GM12878 (cell line): Measurements from ENCODE around the gene KCNV2. TPM values are rescaled to one million over a fixed set of nuclear protein-coding genes. Genes with fewer than 3 reads are reported as not detected.

Experiments
- ATAC-seq: fragments of 200-7000 bp; cut with Tn5 transposase; 3 replicates; pipeline ENCODE4 v1.9.1; 2020; ENCODE audit warnings: mild to moderate bottlenecking, moderate library complexity
- BruUV-seq: library from RNA; stranded (reverse); fragments of 400-500 nt; replicated peaks from 2 replicates; lab custom pipeline; 2021; lab: Mats Ljungman, UMichigan
- CTCF ChIA-PET: fragments of 300-600 bp; sonication (Branson Sonifier 250); formaldehyde crosslinking; extraction: SDS; loops from one replicate; lab custom pipeline; 2021; ENCODE audit warnings: inconsistent platforms; lab: Yijun Ruan, JAX
- POLR2A ChIA-PET: fragments of 350-600 bp; formaldehyde crosslinking; extraction: SDS; loops from one replicate; lab custom pipeline; 2021; ENCODE audit warnings: inconsistent platforms; lab: Charles Lee
- RAD21 ChIA-PET: fragments of 300-600 bp; sonication (Branson Sonifier 250); formaldehyde crosslinking; loops from one replicate; lab custom pipeline; 2023; ENCODE audit warnings: antibody characterized with exemption; ENCODE audit not compliant: unreplicated experiment; lab: Charles Lee
- SMC1A ChIA-PET: fragments of 300-600 bp; sonication (Branson Sonifier 250); formaldehyde crosslinking; loops from one replicate; lab custom pipeline; 2023; ENCODE audit not compliant: unreplicated experiment, uncharacterized antibody; lab: Charles Lee
- DNase-seq: peaks from one replicate; pipeline ENCODE4 v3.0.0-alpha.2; 2011; ENCODE audit warnings: low read depth, low spot score
- FAIRE-seq: peaks from 3 replicates; lab custom pipeline; 2011; peaks lifted over from hg19 to GRCh38; lab: Jason Lieb, UNC
- H2AFZ ChIP-seq: 2 replicates; pipeline ENCODE4 v1.6.0; 2011; ENCODE audit warnings: low read depth, low read length, control low read depth; ENCODE audit not compliant: control insufficient read depth
- H3K27ac ChIP-seq: 2 replicates; pipeline ENCODE4 v1.5.1; 2011; ENCODE audit warnings: control low read depth; ENCODE audit not compliant: control insufficient read depth, insufficient read depth
- H3K27me3 ChIP-seq, 2 experiments: replicated peaks in 1 of 2; 2 replicates each; pipeline versions ENCODE4 v1.6.0 to v1.6.1; 2011; ENCODE audit warnings: low read length in 1 of 2; ENCODE audit not compliant: control insufficient read depth in 2 of 2, insufficient read depth in 2 of 2
- H3K36me3 ChIP-seq, 2 experiments: 2 replicates each; pipeline ENCODE4 v1.5.1; 2011; ENCODE audit warnings: low read length in 1 of 2; ENCODE audit not compliant: control insufficient read depth in 2 of 2, insufficient read depth in 2 of 2
- H3K4me1 ChIP-seq: 2 replicates; pipeline ENCODE4 v1.6.1; 2011; ENCODE audit warnings: mild to moderate bottlenecking, low read length, moderate library complexity, mixed read lengths; ENCODE audit not compliant: control insufficient read depth, insufficient read depth
- H3K4me2 ChIP-seq: 2 replicates; pipeline ENCODE4 v1.6.0; 2011; ENCODE audit warnings: control low read depth; ENCODE audit not compliant: control insufficient read depth, insufficient read depth
- H3K4me3 ChIP-seq: fragments of 200-600 bp; sonication (generic); 2 replicates; pipeline ENCODE4 v1.5.1; 2016
- H3K79me2 ChIP-seq: 2 replicates; pipeline ENCODE4 v1.6.0; 2011; ENCODE audit warnings: low read length; ENCODE audit not compliant: control insufficient read depth, insufficient read depth
- H3K9ac ChIP-seq: 2 replicates; pipeline ENCODE4 v1.8.0; 2011; ENCODE audit warnings: low read length, control low read depth, mixed read lengths; ENCODE audit not compliant: control insufficient read depth, insufficient read depth
- H3K9me3 ChIP-seq: replicated peaks from 3 replicates; pipeline ENCODE4 v1.5.1; 2011; ENCODE audit warnings: mild to moderate bottlenecking, low read length; ENCODE audit not compliant: control insufficient read depth, insufficient read depth
- H4K20me1 ChIP-seq: 2 replicates; pipeline ENCODE4 v1.6.0; 2011; ENCODE audit not compliant: control insufficient read depth, insufficient read depth
- CREB1 ChIP-seq: IDR thresholded peaks from 2 replicates; pipeline ENCODE4 v1.6.1; 2012; ENCODE audit warnings: low read depth, mild to moderate bottlenecking, inconsistent platforms
- DPF2 ChIP-seq: fragments of 450-650 bp; IDR thresholded peaks from 2 replicates; pipeline ENCODE4 v1.6.1; 2017; ENCODE audit warnings: mild to moderate bottlenecking
- EP300 ChIP-seq, 2 experiments: fragments of 150-350 bp in 1 of 2; IDR thresholded peaks; 2 replicates each; pipeline ENCODE4 v1.6.1; 2011 to 2012; ENCODE audit warnings: low read depth in 2 of 2, low read length in 2 of 2, borderline replicate concordance in 1 of 2, improper control_type of control experiment in 1 of 2, inconsistent platforms in 1 of 2; ENCODE audit not compliant: control insufficient read depth in 1 of 2
- IRF4 ChIP-seq: IDR thresholded peaks from 2 replicates; pipeline ENCODE4 v1.6.1; 2011; ENCODE audit warnings: low read depth, low read length
- NFYB ChIP-seq: IDR thresholded peaks from 2 replicates; pipeline ENCODE4 v1.6.1; 2011; ENCODE audit warnings: low read depth, mild to moderate bottlenecking, low read length, improper control_type of control experiment, moderate library complexity; ENCODE audit not compliant: insufficient read depth
- SPI1 ChIP-seq: IDR thresholded peaks from 2 replicates; pipeline ENCODE4 v1.6.1; 2011; ENCODE audit warnings: low read depth, mild to moderate bottlenecking, low read length, moderate library complexity, borderline replicate concordance; ENCODE audit not compliant: insufficient read depth
- TCF12 ChIP-seq: IDR thresholded peaks from 2 replicates; pipeline ENCODE4 v1.6.1; 2011; ENCODE audit warnings: low read depth, mild to moderate bottlenecking, low read length
- TCF3 ChIP-seq: IDR thresholded peaks from 2 replicates; pipeline ENCODE4 v1.6.1; 2012; ENCODE audit warnings: low read depth, mild to moderate bottlenecking, low read length, borderline replicate concordance; ENCODE audit not compliant: insufficient read depth
- ZNF207 ChIP-seq: fragments of 450-650 bp; IDR thresholded peaks from 2 replicates; pipeline ENCODE4 v1.6.1; 2014; ENCODE audit warnings: antibody characterized with exemption, mild to moderate bottlenecking, borderline replicate concordance
- WGBS: methylation state at CpG from one replicate; pipeline ENCODE4 v1.1.6; 2016; ENCODE audit warnings: low lambda C conversion rate; ENCODE audit not compliant: insufficient replicate concordance, insufficient coverage; ENCODE audit errors: missing lambda C conversion rate; 5-methylcytosine and 5-hydroxymethylcytosine counted together
- in situ Hi-C: fragments of 300-500 bp; cut with MboI; formaldehyde crosslinking; loops from 9 replicates; pipeline ENCODE4 v1.14.3; 2018; ENCODE audit warnings: mixed read lengths
- intact Hi-C: fragments of 100-400 bp; cut with micrococcal nuclease; formaldehyde crosslinking; loops from one replicate; pipeline ENCODE4 v1.14.2; 2022; ENCODE audit not compliant: unreplicated experiment
- polyA plus RNA-seq, 11 experiments: library from polyadenylated mRNA; depleted of rRNA in 4 of 11; unstranded in 6 of 11; stranded (reverse) in 5 of 11; fragments of >200 nt; fragmentation: Nextera tagmentation in 4 of 11; fragmentation: Illumina TruSeq in 1 of 11; extraction: Ambion mirVana in 4 of 11; extraction: Trizol in 1 of 11; gene quantifications; 1 replicate in 1 of 11; 2 replicates in 10 of 11; pipeline versions ENCODE4 v1.2.1 to v1.2.3, GENCODE V29; 2011 to 2016; ENCODE audit warnings: inconsistent platforms in 2 of 11, missing spikeins in 2 of 11, low read depth in 1 of 11
- total RNA-seq, 4 experiments: library from RNA; depleted of rRNA in 3 of 4; stranded (reverse); fragments of >200 nt in 3 of 4; fragmentation: Illumina TruSeq in 1 of 4; extraction: Trizol in 1 of 4; gene quantifications; 2 replicates each; pipeline versions ENCODE4 v1.2.1 to v1.2.3, GENCODE V29; 2013 to 2021
- TF ChIP-seq, protein P1 (sequence below): fragments of 450-650 bp; IDR thresholded peaks from 2 replicates; pipeline ENCODE4 v1.6.1; 2016; ENCODE audit warnings: mild to moderate bottlenecking
- TF ChIP-seq, protein P2 (sequence below): fragments of 450-650 bp; IDR thresholded peaks from 2 replicates; pipeline ENCODE4 v1.6.1; 2017; ENCODE audit warnings: mild to moderate bottlenecking

Gene KCNV2
- total and polyA plus RNA-seq, 10 of the 15 experiments (the other 5 are each of a cell fraction or from before 2014, with no cell fraction given) = 0.04 to 0.37 (median 0.09) TPM; not detected in 4

DNA sequence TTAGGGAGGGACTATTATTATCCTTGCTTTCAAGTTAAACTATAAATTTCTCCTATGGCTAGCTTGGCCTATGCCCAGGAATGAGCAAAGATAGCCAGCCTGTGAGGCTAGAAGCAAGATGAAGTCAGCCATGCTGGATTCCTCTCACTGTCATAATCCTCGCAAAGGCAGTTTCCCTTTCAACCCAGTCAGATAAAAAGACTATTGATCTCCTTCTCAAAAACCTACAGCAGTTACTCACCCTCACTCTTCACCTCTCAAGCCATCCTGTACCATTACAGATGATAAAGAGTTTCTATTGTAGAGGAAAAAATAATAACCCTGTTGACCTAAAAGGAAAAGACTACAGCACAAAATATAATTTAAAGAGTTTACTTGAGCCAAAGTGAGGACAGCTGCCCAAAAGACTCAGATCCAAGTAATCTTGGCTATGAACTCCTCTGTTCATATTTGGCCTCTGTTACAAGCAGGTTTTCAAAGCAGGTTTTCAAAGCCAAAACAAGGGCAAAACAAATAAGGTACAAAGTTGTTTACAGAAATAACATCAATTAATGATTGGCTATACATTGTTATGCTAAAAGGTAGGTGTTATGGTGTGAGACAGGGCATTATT lies 41.7 kb downstream of the KCNV2 start:
- no peak for DNase-seq
- ChIA-PET SMC1A (no interaction called here), RAD21 (no interaction called here), CTCF (no interaction called here), POLR2A (no interaction called here)
- ATAC-seq = no peak
- in situ Hi-C loops (no loop called here), intact Hi-C loops (no loop called here)
- no peak for TF ChIP-seq ZNF207
- no peak overlapping the region for H3K27ac ChIP-seq
- no peak overlapping the region for H2AFZ ChIP-seq
- no TSS peak for BruUV-seq
- H4K20me1 ChIP-seq = no peaks in the 10 kb centered on the region
- no peaks in the 10 kb centered on the region for H3K27me3 ChIP-seq
- FAIRE-seq = no peak
- no peaks in the 10 kb centered on the region; a peak in 1 of 4 replicates for H3K36me3 ChIP-seq
- H3K4me1 ChIP-seq = 0 out of 2 replicates have a peak, but pooled peaks cover 3% of the 10 kb centered on the region
- H3K79me2 ChIP-seq = no peaks in the 10 kb centered on the region
- no peak overlapping the region for H3K9ac ChIP-seq
- H3K4me3 ChIP-seq = no peak overlapping the region
- WGBS = 89% methylated on average over 1 of the region's 1 CpG
- no peaks in the 10 kb centered on the region for H3K9me3 ChIP-seq
- no peak overlapping the region for H3K4me2 ChIP-seq

DNA sequence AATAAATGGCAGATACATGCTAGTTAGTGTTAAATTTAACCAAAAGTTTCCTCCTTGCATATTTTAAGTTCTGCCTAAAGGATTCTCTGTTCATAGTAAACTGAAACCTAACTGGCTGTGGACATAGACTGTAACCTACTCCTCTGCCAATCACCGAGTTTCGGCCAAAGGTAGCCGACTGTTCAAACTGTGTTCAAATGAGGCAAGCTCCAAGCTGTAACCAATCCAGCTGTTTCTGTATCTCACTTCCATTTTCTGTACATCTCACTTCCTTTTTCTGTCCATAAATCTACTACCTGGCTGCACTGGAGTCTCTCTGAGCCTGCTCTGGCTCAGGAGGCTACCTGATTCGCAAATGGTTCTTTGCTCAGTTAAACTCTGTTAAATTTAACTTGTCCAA lies 44.1 kb downstream of the KCNV2 start:
- Histone ChIP-seq H3K4me2 (no peak overlapping the region), H3K4me1 (0 out of 2 replicates have a peak, but pooled peaks cover 8% of the 10 kb centered on the region), H3K9ac (no peak overlapping the region), H3K36me3 (no peaks in the 10 kb centered on the region; a peak in 1 of 4 replicates), H3K79me2 (no peaks in the 10 kb centered on the region), H4K20me1 (no peaks in the 10 kb centered on the region), H3K9me3 (no peaks in the 10 kb centered on the region), H3K27me3 (no peaks in the 10 kb centered on the region), H3K4me3 (no peak overlapping the region), H3K27ac (no peak overlapping the region), H2AFZ (no peak overlapping the region)
- BruUV-seq = no TSS peak
- intact Hi-C loops = no loop called here
- CTCF ChIA-PET = interaction anchor here (0.7 to 1.6 kb wide), 2 partner anchors 33 to 51 kb away, joined by 3 to 5 read pairs; no protein-coding TSS in a partner anchor
- SMC1A ChIA-PET = interaction anchor here (1.2 to 1.6 kb wide), 2 partner anchors 8 to 32 kb away, joined by 3 read pairs; no protein-coding TSS in a partner anchor
- DNase-seq (peak; percentile 16), FAIRE-seq (peak; percentile 66), ATAC-seq (peak; percentile 66)
- POLR2A ChIA-PET = interaction anchor here (0.6 kb wide), 1 partner anchor 1883 kb away, joined by 3 read pairs; no protein-coding TSS in a partner anchor
- in situ Hi-C loops = no loop called here
- TF ChIP-seq SPI1 (peak; percentile 93), TCF3 (0 out of 2 replicates have a peak, but pooled peaks have one; percentile 16), NFYB (0 out of 2 replicates have a peak, but pooled peaks have one; percentile 31), EP300 (IDR thresholded peaks at IDR 0.05; ENCODE audit: borderline replicate concordance in 1 of 2, control insufficient read depth in 1 of 2, low read depth in 2 of 2, low read length in 2 of 2) (0 out of 4 replicates have a peak, but pooled peaks of 1 of the 2 experiments have one; percentile 16), DPF2 (0 out of 2 replicates have a peak, but pooled peaks have one; percentile 39), TCF12 (peak; percentile 29; the same call in 1 of the 2 replicates), IRF4 (peak; percentile 44; the same call in 1 of the 2 replicates), CREB1 (no peak)
- TF ChIP-seq, protein P1, sequence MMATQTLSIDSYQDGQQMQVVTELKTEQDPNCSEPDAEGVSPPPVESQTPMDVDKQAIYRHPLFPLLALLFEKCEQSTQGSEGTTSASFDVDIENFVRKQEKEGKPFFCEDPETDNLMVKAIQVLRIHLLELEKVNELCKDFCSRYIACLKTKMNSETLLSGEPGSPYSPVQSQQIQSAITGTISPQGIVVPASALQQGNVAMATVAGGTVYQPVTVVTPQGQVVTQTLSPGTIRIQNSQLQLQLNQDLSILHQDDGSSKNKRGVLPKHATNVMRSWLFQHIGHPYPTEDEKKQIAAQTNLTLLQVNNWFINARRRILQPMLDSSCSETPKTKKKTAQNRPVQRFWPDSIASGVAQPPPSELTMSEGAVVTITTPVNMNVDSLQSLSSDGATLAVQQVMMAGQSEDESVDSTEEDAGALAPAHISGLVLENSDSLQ = peak; percentile 57; the same call in 1 of the 2 replicates
- TF ChIP-seq, protein P2, sequence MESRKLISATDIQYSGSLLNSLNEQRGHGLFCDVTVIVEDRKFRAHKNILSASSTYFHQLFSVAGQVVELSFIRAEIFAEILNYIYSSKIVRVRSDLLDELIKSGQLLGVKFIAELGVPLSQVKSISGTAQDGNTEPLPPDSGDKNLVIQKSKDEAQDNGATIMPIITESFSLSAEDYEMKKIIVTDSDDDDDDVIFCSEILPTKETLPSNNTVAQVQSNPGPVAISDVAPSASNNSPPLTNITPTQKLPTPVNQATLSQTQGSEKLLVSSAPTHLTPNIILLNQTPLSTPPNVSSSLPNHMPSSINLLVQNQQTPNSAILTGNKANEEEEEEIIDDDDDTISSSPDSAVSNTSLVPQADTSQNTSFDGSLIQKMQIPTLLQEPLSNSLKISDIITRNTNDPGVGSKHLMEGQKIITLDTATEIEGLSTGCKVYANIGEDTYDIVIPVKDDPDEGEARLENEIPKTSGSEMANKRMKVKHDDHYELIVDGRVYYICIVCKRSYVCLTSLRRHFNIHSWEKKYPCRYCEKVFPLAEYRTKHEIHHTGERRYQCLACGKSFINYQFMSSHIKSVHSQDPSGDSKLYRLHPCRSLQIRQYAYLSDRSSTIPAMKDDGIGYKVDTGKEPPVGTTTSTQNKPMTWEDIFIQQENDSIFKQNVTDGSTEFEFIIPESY = no peak
- WGBS = 95% methylated on average over 4 of the region's 4 CpGs
- RAD21 ChIA-PET = interaction anchor here (1.1 kb wide), 1 partner anchor 37 kb away, joined by 3 read pairs; no protein-coding TSS in a partner anchor
